GM12878 (cell line): ENCODE results near the gene TMPRSS4. TPM values are rescaled to one million over a fixed set of nuclear protein-coding genes. Genes with fewer than 3 reads are reported as not detected.

Experiments
- ATAC-seq: fragments of 200-7000 bp; cut with Tn5 transposase; 3 replicates; pipeline ENCODE4 v1.9.1; 2020; ENCODE audit warnings: mild to moderate bottlenecking, moderate library complexity
- BruUV-seq: library from RNA; stranded (reverse); fragments of 400-500 nt; replicated peaks from 2 replicates; lab custom pipeline; 2021; lab: Mats Ljungman, UMichigan
- CTCF ChIA-PET: fragments of 300-600 bp; sonication (Branson Sonifier 250); formaldehyde crosslinking; extraction: SDS; loops from one replicate; lab custom pipeline; 2021; ENCODE audit warnings: inconsistent platforms; lab: Yijun Ruan, JAX
- POLR2A ChIA-PET: fragments of 350-600 bp; formaldehyde crosslinking; extraction: SDS; loops from one replicate; lab custom pipeline; 2021; ENCODE audit warnings: inconsistent platforms; lab: Charles Lee
- RAD21 ChIA-PET: fragments of 300-600 bp; sonication (Branson Sonifier 250); formaldehyde crosslinking; loops from one replicate; lab custom pipeline; 2023; ENCODE audit warnings: antibody characterized with exemption; ENCODE audit not compliant: unreplicated experiment; lab: Charles Lee
- SMC1A ChIA-PET: fragments of 300-600 bp; sonication (Branson Sonifier 250); formaldehyde crosslinking; loops from one replicate; lab custom pipeline; 2023; ENCODE audit not compliant: unreplicated experiment, uncharacterized antibody; lab: Charles Lee
- DNase-seq: peaks from one replicate; pipeline ENCODE4 v3.0.0-alpha.2; 2011; ENCODE audit warnings: low read depth, low spot score
- FAIRE-seq: peaks from 3 replicates; lab custom pipeline; 2011; peaks lifted over from hg19 to GRCh38; lab: Jason Lieb, UNC
- H2AFZ ChIP-seq: 2 replicates; pipeline ENCODE4 v1.6.0; 2011; ENCODE audit warnings: low read depth, low read length, control low read depth; ENCODE audit not compliant: control insufficient read depth
- H3K27ac ChIP-seq: 2 replicates; pipeline ENCODE4 v1.5.1; 2011; ENCODE audit warnings: control low read depth; ENCODE audit not compliant: control insufficient read depth, insufficient read depth
- H3K27me3 ChIP-seq, 2 experiments: replicated peaks in 1 of 2; 2 replicates each; pipeline versions ENCODE4 v1.6.0 to v1.6.1; 2011; ENCODE audit warnings: low read length in 1 of 2; ENCODE audit not compliant: control insufficient read depth in 2 of 2, insufficient read depth in 2 of 2
- H3K36me3 ChIP-seq, 2 experiments: 2 replicates each; pipeline ENCODE4 v1.5.1; 2011; ENCODE audit warnings: low read length in 1 of 2; ENCODE audit not compliant: control insufficient read depth in 2 of 2, insufficient read depth in 2 of 2
- H3K4me1 ChIP-seq: 2 replicates; pipeline ENCODE4 v1.6.1; 2011; ENCODE audit warnings: mild to moderate bottlenecking, low read length, moderate library complexity, mixed read lengths; ENCODE audit not compliant: control insufficient read depth, insufficient read depth
- H3K4me2 ChIP-seq: 2 replicates; pipeline ENCODE4 v1.6.0; 2011; ENCODE audit warnings: control low read depth; ENCODE audit not compliant: control insufficient read depth, insufficient read depth
- H3K4me3 ChIP-seq: fragments of 200-600 bp; sonication (generic); 2 replicates; pipeline ENCODE4 v1.5.1; 2016
- H3K79me2 ChIP-seq: 2 replicates; pipeline ENCODE4 v1.6.0; 2011; ENCODE audit warnings: low read length; ENCODE audit not compliant: control insufficient read depth, insufficient read depth
- H3K9ac ChIP-seq: 2 replicates; pipeline ENCODE4 v1.8.0; 2011; ENCODE audit warnings: low read length, control low read depth, mixed read lengths; ENCODE audit not compliant: control insufficient read depth, insufficient read depth
- H3K9me3 ChIP-seq: replicated peaks from 3 replicates; pipeline ENCODE4 v1.5.1; 2011; ENCODE audit warnings: mild to moderate bottlenecking, low read length; ENCODE audit not compliant: control insufficient read depth, insufficient read depth
- H4K20me1 ChIP-seq: 2 replicates; pipeline ENCODE4 v1.6.0; 2011; ENCODE audit not compliant: control insufficient read depth, insufficient read depth
- BHLHE40 ChIP-seq, 2 experiments: fragments of 450-650 bp in 1 of 2; IDR thresholded peaks; 2 replicates each; pipeline ENCODE4 v1.6.1; 2011 to 2017; ENCODE audit warnings: low read depth in 2 of 2, borderline replicate concordance in 1 of 2, improper control_type of control experiment in 1 of 2, low read length in 1 of 2, mild to moderate bottlenecking in 1 of 2
- HDAC2 ChIP-seq: fragments of 200-600 bp; sonication (generic); IDR thresholded peaks from 2 replicates; pipeline ENCODE4 v1.6.1; 2017
- IKZF1 ChIP-seq: fragments of 450-650 bp; conservative IDR thresholded peaks from 2 replicates; pipeline ENCODE4 v1.6.1; 2017; ENCODE audit warnings: antibody characterized with exemption, mild to moderate bottlenecking
- PAX8 ChIP-seq: fragments of 450-650 bp; IDR thresholded peaks from 2 replicates; pipeline ENCODE4 v1.6.1; 2017; ENCODE audit warnings: mild to moderate bottlenecking, moderate library complexity
- PML ChIP-seq: IDR thresholded peaks from 2 replicates; pipeline ENCODE4 v1.6.1; 2012; ENCODE audit warnings: low read length, inconsistent platforms
- PRDM15 ChIP-seq: fragments of 450-650 bp; formaldehyde crosslinking; IDR thresholded peaks from 2 replicates; pipeline ENCODE4 v1.4.0; 2020; ENCODE audit warnings: mild to moderate bottlenecking, moderate library complexity
- SREBF1 ChIP-seq: IDR thresholded peaks from 2 replicates; pipeline ENCODE4 v1.6.1; 2012; ENCODE audit warnings: mild to moderate bottlenecking, low read length
- TCF12 ChIP-seq: IDR thresholded peaks from 2 replicates; pipeline ENCODE4 v1.6.1; 2011; ENCODE audit warnings: low read depth, mild to moderate bottlenecking, low read length
- ZBTB33 ChIP-seq: fragments of 450-650 bp; IDR thresholded peaks from 2 replicates; pipeline ENCODE4 v1.6.1; 2017; ENCODE audit warnings: mild to moderate bottlenecking
- ZZZ3 ChIP-seq: IDR thresholded peaks from 2 replicates; pipeline ENCODE4 v1.6.1; 2011; ENCODE audit warnings: low read depth; ENCODE audit not compliant: control insufficient read depth, insufficient read length
- WGBS: methylation state at CpG from one replicate; pipeline ENCODE4 v1.1.6; 2016; ENCODE audit warnings: low lambda C conversion rate; ENCODE audit not compliant: insufficient replicate concordance, insufficient coverage; ENCODE audit errors: missing lambda C conversion rate; 5-methylcytosine and 5-hydroxymethylcytosine counted together
- in situ Hi-C: fragments of 300-500 bp; cut with MboI; formaldehyde crosslinking; loops from 9 replicates; pipeline ENCODE4 v1.14.3; 2018; ENCODE audit warnings: mixed read lengths
- intact Hi-C: fragments of 100-400 bp; cut with micrococcal nuclease; formaldehyde crosslinking; loops from one replicate; pipeline ENCODE4 v1.14.2; 2022; ENCODE audit not compliant: unreplicated experiment
- polyA plus RNA-seq, 11 experiments: library from polyadenylated mRNA; depleted of rRNA in 4 of 11; unstranded in 6 of 11; stranded (reverse) in 5 of 11; fragments of >200 nt; fragmentation: Nextera tagmentation in 4 of 11; fragmentation: Illumina TruSeq in 1 of 11; extraction: Ambion mirVana in 4 of 11; extraction: Trizol in 1 of 11; gene quantifications; 1 replicate in 1 of 11; 2 replicates in 10 of 11; pipeline versions ENCODE4 v1.2.1 to v1.2.3, GENCODE V29; 2011 to 2016; ENCODE audit warnings: inconsistent platforms in 2 of 11, missing spikeins in 2 of 11, low read depth in 1 of 11
- total RNA-seq, 4 experiments: library from RNA; depleted of rRNA in 3 of 4; stranded (reverse); fragments of >200 nt in 3 of 4; fragmentation: Illumina TruSeq in 1 of 4; extraction: Trizol in 1 of 4; gene quantifications; 2 replicates each; pipeline versions ENCODE4 v1.2.1 to v1.2.3, GENCODE V29; 2013 to 2021
- TF ChIP-seq, protein P1 (sequence below): fragments of 450-650 bp; IDR thresholded peaks from 2 replicates; pipeline ENCODE4 v1.6.1; 2014; ENCODE audit warnings: mild to moderate bottlenecking

The TMPRSS4 gene
- total and polyA plus RNA-seq, 10 of the 15 experiments (the other 5 are each of a cell fraction or from before 2014, with no cell fraction given) = 0.14 to 0.26 TPM; not detected in 8

DNA sequence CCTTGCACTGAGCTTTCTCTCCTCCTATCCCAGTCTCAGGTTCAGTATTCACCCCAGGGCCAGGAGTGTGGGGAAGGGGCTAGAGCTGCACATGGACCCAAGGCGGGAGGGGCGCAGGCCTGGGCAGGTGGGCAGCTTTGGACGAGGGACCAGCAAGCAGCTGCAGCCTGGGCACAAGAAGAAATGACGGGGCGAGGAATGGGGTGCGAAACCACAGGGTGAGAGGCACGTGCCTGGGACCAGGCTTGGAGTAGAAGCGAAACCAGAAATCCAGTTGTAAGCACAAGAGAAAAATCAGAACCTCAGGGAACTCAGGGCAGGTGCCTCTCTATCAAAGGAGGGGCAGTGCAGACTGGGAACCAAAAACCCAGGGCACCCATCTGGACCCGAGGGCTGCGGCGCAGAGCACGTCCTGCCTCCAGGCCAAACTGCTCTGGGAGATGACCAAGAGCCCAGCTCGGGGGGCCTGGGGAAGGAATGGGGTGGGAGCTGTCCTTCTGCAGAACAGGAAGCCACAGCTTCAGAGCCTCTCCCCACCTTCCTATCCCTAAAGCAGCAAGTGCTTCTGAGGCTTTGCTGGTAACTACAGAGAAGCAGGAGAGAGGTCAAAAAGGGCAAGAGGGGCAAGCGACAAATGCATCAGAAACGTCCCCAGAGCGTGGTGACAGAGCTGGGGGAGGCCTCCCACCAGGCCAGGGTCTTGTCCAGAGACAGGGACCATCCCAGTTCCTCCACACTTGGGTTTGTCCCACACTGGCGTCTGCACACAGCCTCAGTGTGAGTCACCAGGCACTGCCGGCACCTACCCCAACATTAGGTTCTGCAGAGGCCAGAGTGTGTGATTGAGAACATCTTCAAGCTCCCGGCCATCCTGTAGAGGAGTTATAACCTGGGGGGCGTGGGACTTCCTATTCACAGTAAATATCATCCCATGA is 18.3 kb upstream of the TMPRSS4 start:
- ATAC-seq = peak; percentile 31; the same call in 1 of the 3 replicates
- in situ Hi-C loops = loop anchor here (5.0 to 25.0 kb wide), 2 partner anchors 216 to 621 kb away; no protein-coding TSS in a partner anchor
- no peaks in the 10 kb centered on the region for H4K20me1 ChIP-seq
- SMC1A ChIA-PET = interaction anchor here (1.0 to 8.2 kb wide), 6 partner anchors 24 to 251 kb away, joined by 3 to 295 read pairs (median 4); no protein-coding TSS in a partner anchor
- CTCF ChIA-PET = interaction anchor here (0.7 to 9.1 kb wide), 5 partner anchors 109 to 240 kb away, joined by 3 to 364 read pairs (median 4); no protein-coding TSS in a partner anchor
- 34% methylated on average over 20 of the region's 20 CpGs for WGBS
- no peak for FAIRE-seq
- H2AFZ ChIP-seq = no peak overlapping the region
- no peak overlapping the region for H3K27ac ChIP-seq
- RAD21 ChIA-PET = interaction anchor here (1.0 to 1.2 kb wide), 2 partner anchors 112 kb away, joined by 3 to 4 read pairs; no protein-coding TSS in a partner anchor
- intact Hi-C loops = no loop called here
- no peaks in the 10 kb centered on the region for H3K79me2 ChIP-seq
- no peak overlapping the region for H3K4me2 ChIP-seq
- TF ChIP-seq SREBF1 (no peak), PAX8 (no peak), IKZF1 (0 out of 2 replicates have a peak, but pooled peaks have one; percentile 14), ZZZ3 (no peak), ZBTB33 (no peak), BHLHE40 (IDR thresholded peaks at IDR 0.05; ENCODE audit: borderline replicate concordance in 1 of 2, low read depth in 2 of 2, low read length in 1 of 2) (peak in 1 of 2 experiments; percentile 57; a peak in 2 of 4 replicates), PML (no peak), HDAC2 (no peak), PRDM15 (no peak), TCF12 (no peak)
- TF ChIP-seq, protein P1, sequence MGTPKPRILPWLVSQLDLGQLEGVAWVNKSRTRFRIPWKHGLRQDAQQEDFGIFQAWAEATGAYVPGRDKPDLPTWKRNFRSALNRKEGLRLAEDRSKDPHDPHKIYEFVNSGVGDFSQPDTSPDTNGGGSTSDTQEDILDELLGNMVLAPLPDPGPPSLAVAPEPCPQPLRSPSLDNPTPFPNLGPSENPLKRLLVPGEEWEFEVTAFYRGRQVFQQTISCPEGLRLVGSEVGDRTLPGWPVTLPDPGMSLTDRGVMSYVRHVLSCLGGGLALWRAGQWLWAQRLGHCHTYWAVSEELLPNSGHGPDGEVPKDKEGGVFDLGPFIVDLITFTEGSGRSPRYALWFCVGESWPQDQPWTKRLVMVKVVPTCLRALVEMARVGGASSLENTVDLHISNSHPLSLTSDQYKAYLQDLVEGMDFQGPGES = no peak
- H3K27me3 ChIP-seq = peaks cover 1 to 3% of the 10 kb centered on the region in 2 experiments; a peak in 3 of 4 replicates
- H3K9me3 ChIP-seq = no peaks in the 10 kb centered on the region
- H3K4me3 ChIP-seq = no peak overlapping the region
- no peaks in the 10 kb centered on the region for H3K4me1 ChIP-seq
- H3K36me3 ChIP-seq = no peaks in the 10 kb centered on the region
- BruUV-seq = no TSS peak
- DNase-seq = no peak
- H3K9ac ChIP-seq = no peak overlapping the region
- POLR2A ChIA-PET = no interaction called here
